ENCODE data around the gene ABCC2.
"Not testable (repeated sequence)": the region's sequence is repeated elsewhere in the genome, so short reads cannot be mapped to it uniquely, and the experiment has no call there.

Gene ABCC2

DNA sequence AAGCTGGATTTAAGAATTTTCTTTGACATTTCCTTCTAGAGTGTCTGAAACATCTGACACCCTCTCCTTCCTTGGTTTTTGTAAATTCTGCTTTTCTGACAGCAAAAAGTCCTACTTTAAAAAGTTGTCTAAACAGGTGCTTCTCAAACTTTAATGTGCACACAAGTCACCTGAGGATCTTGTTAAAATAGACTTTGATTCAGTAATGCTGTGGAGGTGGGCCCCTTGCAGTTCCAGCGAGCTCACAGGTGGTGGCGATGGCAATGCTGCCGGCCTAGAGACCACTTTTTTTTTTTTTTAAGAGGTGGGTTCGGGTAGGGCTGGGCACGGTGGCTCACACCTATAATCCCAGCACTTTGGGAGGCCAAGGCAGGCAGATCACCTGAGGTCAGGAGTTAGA is 77.1 kb downstream of the ABCC2 start:
- TF ChIP-seq CTCF (IDR thresholded peaks at IDR 0.05; ENCODE audit: borderline replicate concordance, insufficient read depth, low read depth, low read length) = peak; percentile 41
- no peak overlapping the region for H3K4me3 ChIP-seq (ENCODE audit: low read depth, low read length)

- no peak overlapping the region for H3K4me3 ChIP-seq (ENCODE audit: low read depth, low read length)
- no peak for TF ChIP-seq CTCF (IDR thresholded peaks at IDR 0.05; ENCODE audit: borderline replicate concordance, insufficient read depth, low read depth, low read length)
Observed at GRCh38 chr10:99860466-99860865, 78.0 kb downstream of the ABCC2 start.

DNA sequence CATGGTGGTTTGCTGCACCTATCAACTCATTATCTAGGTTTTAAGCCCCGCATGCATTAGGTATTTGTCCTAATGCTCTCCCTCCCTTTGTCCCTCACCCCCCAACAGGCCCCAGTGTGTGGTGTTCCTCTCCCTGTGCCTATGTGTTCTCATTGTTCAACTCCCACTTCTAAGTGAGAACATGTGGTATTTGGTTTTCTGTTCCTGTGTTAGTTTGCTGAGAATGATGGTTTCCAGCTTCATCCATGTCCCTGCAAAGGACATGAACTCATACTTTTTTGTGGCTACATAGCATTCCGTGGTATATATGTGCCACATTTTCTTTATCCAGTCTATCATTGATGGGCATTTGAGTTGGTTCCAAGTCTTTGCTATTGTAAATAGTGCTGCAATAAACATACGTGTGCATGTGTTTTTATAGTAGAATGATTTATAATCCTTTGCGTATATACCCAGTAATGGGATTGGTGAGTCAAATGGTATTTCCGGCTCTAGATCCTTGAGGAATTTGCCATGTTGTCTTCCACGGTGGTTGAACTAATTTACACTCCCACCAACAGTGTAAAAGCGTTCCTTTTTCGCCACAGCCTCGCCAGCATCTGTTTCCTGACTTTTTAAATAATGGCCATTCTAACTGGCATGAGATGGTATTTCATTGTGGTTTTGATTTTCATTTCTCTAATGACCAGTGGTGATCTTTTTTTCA is 81.2 kb downstream of the ABCC2 start:
- H3K4me3 ChIP-seq (ENCODE audit: low read depth, low read length) = not testable (repeated sequence)

DNA sequence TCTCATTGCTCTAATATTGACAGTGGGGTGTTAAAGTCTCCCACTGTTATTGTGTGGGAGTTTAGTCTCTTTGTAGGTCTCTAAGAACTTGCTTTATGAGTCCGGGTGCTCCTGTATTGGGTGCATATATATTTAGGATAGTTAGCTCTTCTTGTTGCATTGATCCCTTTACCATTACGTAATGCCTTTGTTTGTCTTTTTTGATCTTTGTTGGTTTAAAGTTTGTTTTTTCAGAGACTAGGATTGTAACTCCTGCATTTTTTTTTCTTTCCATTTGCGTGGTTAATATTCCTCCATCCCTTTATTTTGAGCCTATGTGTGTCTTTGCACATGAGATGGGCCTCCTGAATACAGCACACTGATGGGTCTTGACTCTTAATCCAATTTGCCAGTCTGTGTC is 84.8 kb downstream of the ABCC2 start:
- H3K4me3 ChIP-seq (ENCODE audit: low read depth, low read length) = not testable (repeated sequence)

DNA sequence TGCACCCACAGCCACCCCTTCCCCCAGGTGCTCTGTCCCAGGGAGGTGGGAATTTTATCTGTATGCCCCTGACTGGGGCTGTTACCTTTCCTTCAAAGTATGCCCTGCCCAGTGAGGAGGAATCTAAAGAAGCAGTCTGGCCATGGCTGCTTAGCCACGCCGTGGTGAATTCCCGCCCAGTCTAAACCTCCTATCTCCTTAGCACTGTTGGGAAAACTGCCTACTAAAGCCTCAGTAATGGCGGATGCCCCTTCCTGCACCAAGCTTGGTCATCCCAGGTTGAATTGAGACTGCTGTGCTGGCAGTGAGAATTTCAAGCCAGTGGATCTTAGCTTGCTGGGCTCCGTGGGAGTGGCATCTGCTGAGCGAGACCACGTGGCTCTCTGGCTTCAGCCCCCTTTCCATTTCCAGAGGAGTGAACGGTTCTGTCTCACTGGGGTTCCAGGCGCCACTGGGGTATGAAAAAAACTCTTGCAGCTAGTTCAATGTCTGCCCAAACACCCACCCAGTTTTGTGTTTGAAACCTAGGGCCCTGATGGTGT is 87.2 kb downstream of the ABCC2 start:
- no peak for TF ChIP-seq CTCF (IDR thresholded peaks at IDR 0.05; ENCODE audit: borderline replicate concordance, insufficient read depth, low read depth, low read length)
- H3K4me3 ChIP-seq (ENCODE audit: low read depth, low read length) = no peak overlapping the region

DNA sequence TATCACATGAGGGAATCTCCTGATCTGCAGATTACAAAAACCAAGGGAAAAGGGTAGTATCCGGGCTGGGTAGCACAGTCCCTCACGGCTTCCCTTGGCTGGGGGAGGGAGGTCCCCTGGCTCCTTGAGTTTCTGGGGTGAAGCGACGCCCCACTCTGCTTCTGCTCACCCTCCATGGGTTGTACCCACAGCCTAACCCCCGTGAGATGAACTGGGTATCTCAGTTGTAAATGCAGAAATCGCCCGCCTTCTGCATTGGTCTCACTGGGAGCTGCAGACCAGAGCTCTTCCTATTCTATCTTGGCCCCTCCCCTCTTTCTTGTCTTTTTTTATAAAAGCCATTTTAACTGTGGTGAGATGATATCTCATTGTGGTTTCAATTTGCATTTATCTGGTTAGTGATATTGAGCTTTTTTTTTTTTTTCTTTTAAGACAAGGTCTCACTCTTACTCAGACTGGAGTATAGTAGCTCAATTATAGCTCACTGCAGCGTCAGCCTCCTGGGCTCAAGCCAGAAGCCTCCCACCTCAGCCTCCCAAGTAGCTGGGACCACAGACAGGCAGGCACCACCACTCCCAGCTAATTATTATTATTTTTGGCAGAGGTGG is 87.8 kb downstream of the ABCC2 start:
- no peak for TF ChIP-seq CTCF (IDR thresholded peaks at IDR 0.05; ENCODE audit: borderline replicate concordance, insufficient read depth, low read depth, low read length)
- no peak overlapping the region for H3K4me3 ChIP-seq (ENCODE audit: low read depth, low read length)

DNA sequence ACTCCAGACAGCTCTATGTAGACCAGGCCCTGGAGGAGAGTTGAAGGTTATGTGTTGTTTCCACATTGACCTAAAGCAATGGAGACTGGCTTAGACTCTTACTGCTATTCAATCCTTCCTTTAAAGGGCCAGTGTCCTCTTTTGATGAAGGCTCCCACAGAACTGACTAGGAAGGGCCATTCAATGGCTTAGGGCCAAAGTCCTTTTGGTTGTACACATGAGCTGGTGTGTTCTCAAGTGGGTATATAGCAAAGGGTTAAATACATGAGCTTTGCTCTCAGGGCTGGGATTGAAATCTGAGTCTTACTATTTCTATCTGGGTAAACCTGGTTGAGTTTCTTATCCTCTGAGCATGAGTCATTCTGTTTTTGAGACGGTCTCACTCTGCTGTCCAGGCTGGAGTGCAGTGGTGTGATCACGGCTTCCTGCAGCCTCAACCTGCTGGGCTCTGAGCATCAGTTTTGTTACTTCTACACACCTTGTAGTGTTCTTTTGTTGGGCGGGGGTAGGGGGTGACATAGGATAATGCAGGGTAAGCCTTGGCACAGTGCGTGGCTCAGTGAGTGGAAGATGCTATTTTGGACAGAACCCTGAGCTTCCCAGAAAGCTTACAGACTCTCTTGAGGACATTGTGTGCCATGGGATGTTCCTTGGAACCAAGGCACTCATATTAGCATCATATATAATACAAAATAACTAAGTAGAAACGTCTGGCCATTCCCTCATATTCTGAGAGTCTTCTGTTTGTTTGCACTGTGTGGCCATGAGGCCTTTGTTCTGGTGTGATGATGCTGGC is 90.1 kb downstream of the ABCC2 start:
- no peak overlapping the region for H3K4me3 ChIP-seq (ENCODE audit: low read depth, low read length)

More for the DNA sequence above, 90.1 kb downstream of the ABCC2 start:
- TF ChIP-seq CTCF (IDR thresholded peaks at IDR 0.05; ENCODE audit: borderline replicate concordance, insufficient read depth, low read depth, low read length) = no peak

All from GM12875 (cell line).